Smooth muscle cell (in vitro differentiated cells): ENCODE results near the gene DNAJC5G. TPM values are rescaled to one million over a fixed set of nuclear protein-coding genes. Genes with fewer than 3 reads are reported as not detected.

Experiments used
- DNase-seq: peaks from one replicate; lab custom pipeline; 2025; ENCODE audit not compliant: unreplicated experiment; lab: John Stamatoyannopoulos, UW
- H2AFZ ChIP-seq: fragments of 200-600 bp; sonication (generic); 2 replicates; pipeline ENCODE4 v1.6.0; 2016; ENCODE audit warnings: antibody characterized with exemption, low read depth, mild to moderate bottlenecking
- H3F3A ChIP-seq: fragments of 200-600 bp; sonication (generic); 2 replicates; pipeline ENCODE4 v1.6.0; 2017; ENCODE audit warnings: antibody characterized with exemption, low read depth
- H3K27ac ChIP-seq: fragments of 200-600 bp; sonication (generic); 2 replicates; pipeline ENCODE4 v1.5.1; 2016; ENCODE audit warnings: low read depth, mild to moderate bottlenecking
- H3K27me3 ChIP-seq: fragments of 200-600 bp; sonication (generic); 2 replicates; pipeline ENCODE4 v1.6.1; 2016; ENCODE audit warnings: low read depth, mild to moderate bottlenecking
- H3K36me3 ChIP-seq: fragments of 200-600 bp; sonication (generic); 2 replicates; pipeline ENCODE4 v1.5.1; 2016; ENCODE audit warnings: low read depth
- H3K4me1 ChIP-seq: fragments of 200-600 bp; sonication (generic); 2 replicates; pipeline ENCODE4 v1.5.1; 2016; ENCODE audit warnings: low read depth
- H3K4me2 ChIP-seq: fragments of 200-600 bp; sonication (generic); 2 replicates; pipeline ENCODE4 v1.6.0; 2016; ENCODE audit warnings: mild to moderate bottlenecking
- H3K4me3 ChIP-seq: fragments of 200-600 bp; sonication (generic); 2 replicates; pipeline ENCODE4 v1.5.1; 2016; ENCODE audit warnings: mild to moderate bottlenecking
- H3K79me2 ChIP-seq: fragments of 200-600 bp; sonication (generic); 2 replicates; pipeline ENCODE4 v1.6.0; 2016; ENCODE audit warnings: low read depth, mild to moderate bottlenecking
- H3K9ac ChIP-seq: fragments of 200-600 bp; sonication (generic); 2 replicates; pipeline ENCODE4 v1.6.0; 2016; ENCODE audit warnings: low read depth
- H3K9me3 ChIP-seq: fragments of 200-600 bp; sonication (generic); replicated peaks from 2 replicates; pipeline ENCODE4 v1.5.1; 2016; ENCODE audit warnings: low read depth
- H4K20me1 ChIP-seq: fragments of 200-600 bp; sonication (generic); 2 replicates; pipeline ENCODE4 v1.6.0; 2016; ENCODE audit warnings: low read depth
- CTCF ChIP-seq: fragments of 200-600 bp; sonication (generic); IDR thresholded peaks from 2 replicates; pipeline ENCODE4 v1.5.1; 2017; ENCODE audit warnings: borderline replicate concordance, mild to moderate bottlenecking, antibody characterized with exemption; ENCODE audit not compliant: insufficient read depth, poor library complexity, severe bottlenecking
- WGBS: methylation state at CpG from one replicate; pipeline ENCODE4 v1.1.7; 2016; ENCODE audit warnings: low lambda C conversion rate; 5-methylcytosine and 5-hydroxymethylcytosine counted together
- polyA plus RNA-seq: library from polyadenylated mRNA; unstranded; fragments of >200 nt; fragmentation: Nextera tagmentation; extraction: Ambion mirVana; gene quantifications from 2 replicates; pipeline ENCODE4 v1.2.1, GENCODE V29; 2016
- total RNA-seq: library from RNA; depleted of rRNA; stranded (reverse); fragments of >200 nt; gene quantifications from 2 replicates; pipeline ENCODE4 v1.2.3, GENCODE V29; 2014

DNAJC5G gene
- total and polyA plus RNA-seq, 2 experiments from 2014 or later: not detected

DNA sequence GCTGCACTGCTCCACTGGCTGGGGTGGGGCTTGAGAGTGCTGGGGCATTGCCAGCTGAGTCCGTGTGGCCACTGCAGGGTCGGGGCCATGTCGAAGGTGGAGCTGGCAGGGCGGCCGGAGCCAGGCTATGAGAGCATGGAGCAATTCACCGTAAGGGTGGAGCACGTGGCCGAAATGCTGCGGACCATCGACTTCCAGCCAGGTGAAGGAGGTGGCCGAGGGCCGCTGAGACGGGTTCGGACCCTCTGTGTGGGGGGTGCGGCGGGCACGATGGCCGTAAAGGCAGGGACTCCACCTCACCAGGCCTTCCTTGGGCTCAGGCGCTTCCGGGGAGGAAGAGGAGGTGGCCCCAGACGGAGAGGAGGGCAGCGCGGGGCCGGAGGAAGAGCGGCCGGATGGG is 30.9 kb downstream of the DNAJC5G start:
- Histone ChIP-seq H3K27me3 (peaks cover 48% of the 10 kb centered on the region), H3K4me2 (no peak overlapping the region), H3K36me3 (no peaks in the 10 kb centered on the region), H3K4me1 (peaks cover 6% of the 10 kb centered on the region), H3K4me3 (no peak overlapping the region), H3K79me2 (no peaks in the 10 kb centered on the region), H3K27ac (no peak overlapping the region), H3F3A (no peaks in the 10 kb centered on the region), H3K9ac (no peak overlapping the region), H3K9me3 (no peaks in the 10 kb centered on the region), H2AFZ (no peak overlapping the region), H4K20me1 (peaks cover 21% of the 10 kb centered on the region)
- WGBS: 71% methylated on average over 26 of the region's 26 CpGs
- no peak for TF ChIP-seq CTCF
- DNase-seq: no peak

GRCh38 chr2:27306573-27307286 is 31.5 kb downstream of the DNAJC5G start:
- Histone ChIP-seq H4K20me1 (peaks cover 21% of the 10 kb centered on the region), H3K79me2 (no peaks in the 10 kb centered on the region), H3K27ac (no peak overlapping the region), H3F3A (no peaks in the 10 kb centered on the region), H3K9me3 (no peaks in the 10 kb centered on the region), H3K9ac (no peak overlapping the region), H3K27me3 (peaks cover 48% of the 10 kb centered on the region), H3K4me2 (no peak overlapping the region), H3K36me3 (no peaks in the 10 kb centered on the region), H3K4me3 (no peak overlapping the region), H2AFZ (no peak overlapping the region), H3K4me1 (peaks cover 6% of the 10 kb centered on the region)
- 21% methylated on average over 49 of the region's 51 CpGs for WGBS
- DNase-seq: no peak
- TF ChIP-seq CTCF: no peak

DNA sequence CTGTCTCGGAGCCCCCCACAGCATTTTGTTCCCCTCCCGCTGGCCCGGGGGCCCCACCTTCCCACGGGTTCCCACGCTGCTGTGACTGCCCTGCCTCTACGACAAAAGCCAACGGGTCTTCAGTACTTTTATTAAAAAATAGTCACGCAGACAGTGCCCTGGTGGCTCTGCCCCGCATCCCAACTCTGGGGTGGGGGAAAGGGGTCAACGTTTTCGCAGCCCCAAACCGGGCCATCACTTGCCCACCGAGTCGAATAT is 32.0 kb downstream of the DNAJC5G start:
- peaks cover 48% of the 10 kb centered on the region for H3K27me3 ChIP-seq
- H3K79me2 ChIP-seq: no peaks in the 10 kb centered on the region
- no peak overlapping the region for H3K4me2 ChIP-seq
- no peak overlapping the region for H3K27ac ChIP-seq
- TF ChIP-seq CTCF: no peak
- H3F3A ChIP-seq: no peaks in the 10 kb centered on the region
- H3K4me1 ChIP-seq: peaks cover 6% of the 10 kb centered on the region
- no peak overlapping the region for H2AFZ ChIP-seq
- H3K9me3 ChIP-seq: no peaks in the 10 kb centered on the region
- 30% methylated on average over 14 of the region's 14 CpGs for WGBS
- DNase-seq: no peak
- H3K9ac ChIP-seq: no peak overlapping the region
- no peak overlapping the region for H3K4me3 ChIP-seq
- no peaks in the 10 kb centered on the region for H3K36me3 ChIP-seq
- H4K20me1 ChIP-seq: peaks cover 23% of the 10 kb centered on the region
